Parathyroid adenoma (tissue), 2 donors: Measurements from ENCODE around the gene APBA2.

ENCODE experiments used
- H2AFZ ChIP-seq: fragments of 300-600 bp; sonication (generic); one replicate; pipeline ENCODE4 v1.7.0; 2017; ENCODE audit warnings: antibody characterized with exemption, mild to moderate bottlenecking
- H3K27ac ChIP-seq: fragments of 300-600 bp; sonication (generic); one replicate; pipeline ENCODE4 v1.7.0; 2017
- H3K27me3 ChIP-seq: fragments of 300-600 bp; sonication (generic); one replicate; pipeline ENCODE4 v1.7.0; 2017; ENCODE audit warnings: low read length; ENCODE audit not compliant: control insufficient read depth, insufficient read depth
- H3K36me3 ChIP-seq: fragments of 300-600 bp; sonication (generic); one replicate; pipeline ENCODE4 v1.7.0; 2017; ENCODE audit warnings: low read length; ENCODE audit not compliant: control insufficient read depth, insufficient read depth
- H3K4me1 ChIP-seq: fragments of 300-600 bp; sonication (generic); one replicate; pipeline ENCODE4 v1.7.0; 2017; ENCODE audit warnings: control low read depth
- H3K4me2 ChIP-seq: fragments of 300-600 bp; sonication (generic); one replicate; pipeline ENCODE4 v1.7.0; 2017; ENCODE audit warnings: low read length
- H3K4me3 ChIP-seq: fragments of 300-600 bp; sonication (generic); one replicate; pipeline ENCODE4 v1.7.0; 2017; ENCODE audit warnings: low read depth, low read length
- H3K79me2 ChIP-seq: fragments of 300-600 bp; sonication (generic); one replicate; pipeline ENCODE4 v1.7.0; 2017; ENCODE audit warnings: control low read depth
- H3K9ac ChIP-seq: fragments of 300-600 bp; sonication (generic); one replicate; pipeline ENCODE4 v1.7.0; 2017; ENCODE audit warnings: mild to moderate bottlenecking
- H3K9me3 ChIP-seq: fragments of 300-600 bp; sonication (generic); one replicate; pipeline ENCODE4 v1.7.0; 2017; ENCODE audit warnings: low read length; ENCODE audit not compliant: control insufficient read depth
- CTCF ChIP-seq: fragments of 300-600 bp; sonication (generic); IDR thresholded peaks from one replicate; pipeline ENCODE4 v1.7.0; 2017; ENCODE audit warnings: antibody characterized with exemption, mild to moderate bottlenecking
- donor health status: primary hyperparathyroidism.

Gene APBA2

GRCh38 chr15:28919679-28920655 is 34.2 kb downstream of the APBA2 start:
- Histone ChIP-seq H3K4me3 (no peak overlapping the region), H3K9ac (no peak overlapping the region), H3K4me1 (no peaks in the 10 kb centered on the region), H3K36me3 (no peaks in the 10 kb centered on the region), H3K27me3 (no peaks in the 10 kb centered on the region), H3K9me3 (no peaks in the 10 kb centered on the region), H3K4me2 (no peak overlapping the region), H2AFZ (no peak overlapping the region), H3K79me2 (no peaks in the 10 kb centered on the region), H3K27ac (no peak overlapping the region)
- no peak for TF ChIP-seq CTCF

GRCh38 chr15:28920781-28921331 is 35.1 kb downstream of the APBA2 start:
- Histone ChIP-seq H3K27ac (no peak overlapping the region), H3K79me2 (no peaks in the 10 kb centered on the region), H2AFZ (no peak overlapping the region), H3K36me3 (no peaks in the 10 kb centered on the region), H3K4me2 (no peak overlapping the region), H3K4me3 (no peak overlapping the region), H3K27me3 (no peaks in the 10 kb centered on the region), H3K9me3 (no peaks in the 10 kb centered on the region), H3K9ac (no peak overlapping the region), H3K4me1 (no peaks in the 10 kb centered on the region)
- TF ChIP-seq CTCF, result no peak

GRCh38 chr15:28921336-28921735 is 35.6 kb downstream of the APBA2 start:
- H3K27me3 ChIP-seq, result no peaks in the 10 kb centered on the region
- H3K9ac ChIP-seq, result no peak overlapping the region
- no peaks in the 10 kb centered on the region for H3K9me3 ChIP-seq
- no peaks in the 10 kb centered on the region for H3K79me2 ChIP-seq
- no peak overlapping the region for H3K27ac ChIP-seq
- H3K36me3 ChIP-seq, result no peaks in the 10 kb centered on the region
- no peak overlapping the region for H3K4me3 ChIP-seq
- H3K4me2 ChIP-seq, result no peak overlapping the region
- H3K4me1 ChIP-seq, result no peaks in the 10 kb centered on the region
- no peak for TF ChIP-seq CTCF
- H2AFZ ChIP-seq, result no peak overlapping the region

- no peak overlapping the region for H3K9ac ChIP-seq
- no peak overlapping the region for H3K4me3 ChIP-seq
- H2AFZ ChIP-seq, result no peak overlapping the region
- TF ChIP-seq CTCF, result no peak
- H3K36me3 ChIP-seq, result no peaks in the 10 kb centered on the region
- H3K4me1 ChIP-seq, result no peaks in the 10 kb centered on the region
- peaks cover 2% of the 10 kb centered on the region for H3K79me2 ChIP-seq
- H3K4me2 ChIP-seq, result no peak overlapping the region
- no peaks in the 10 kb centered on the region for H3K9me3 ChIP-seq
- no peaks in the 10 kb centered on the region for H3K27me3 ChIP-seq
- H3K27ac ChIP-seq, result no peak overlapping the region
Measured at GRCh38 chr15:28921919-28922706, 36.3 kb downstream of the APBA2 start.
